GM12878 (cell line): ENCODE data around the gene CCR2. TPM values are rescaled to one million over a fixed set of nuclear protein-coding genes. Genes with fewer than 3 reads are reported as not detected.

Experiments used
- ATAC-seq: fragments of 200-7000 bp; cut with Tn5 transposase; 3 replicates; pipeline ENCODE4 v1.9.1; 2020; ENCODE audit warnings: mild to moderate bottlenecking, moderate library complexity
- BruUV-seq: library from RNA; stranded (reverse); fragments of 400-500 nt; replicated peaks from 2 replicates; lab custom pipeline; 2021; lab: Mats Ljungman, UMichigan
- CTCF ChIA-PET: fragments of 300-600 bp; sonication (Branson Sonifier 250); formaldehyde crosslinking; extraction: SDS; loops from one replicate; lab custom pipeline; 2021; ENCODE audit warnings: inconsistent platforms; lab: Yijun Ruan, JAX
- POLR2A ChIA-PET: fragments of 350-600 bp; formaldehyde crosslinking; extraction: SDS; loops from one replicate; lab custom pipeline; 2021; ENCODE audit warnings: inconsistent platforms; lab: Charles Lee
- RAD21 ChIA-PET: fragments of 300-600 bp; sonication (Branson Sonifier 250); formaldehyde crosslinking; loops from one replicate; lab custom pipeline; 2023; ENCODE audit warnings: antibody characterized with exemption; ENCODE audit not compliant: unreplicated experiment; lab: Charles Lee
- SMC1A ChIA-PET: fragments of 300-600 bp; sonication (Branson Sonifier 250); formaldehyde crosslinking; loops from one replicate; lab custom pipeline; 2023; ENCODE audit not compliant: unreplicated experiment, uncharacterized antibody; lab: Charles Lee
- DNase-seq: peaks from one replicate; pipeline ENCODE4 v3.0.0-alpha.2; 2011; ENCODE audit warnings: low read depth, low spot score
- FAIRE-seq: peaks from 3 replicates; lab custom pipeline; 2011; peaks lifted over from hg19 to GRCh38; lab: Jason Lieb, UNC
- H2AFZ ChIP-seq: 2 replicates; pipeline ENCODE4 v1.6.0; 2011; ENCODE audit warnings: low read depth, low read length, control low read depth; ENCODE audit not compliant: control insufficient read depth
- H3K27ac ChIP-seq: 2 replicates; pipeline ENCODE4 v1.5.1; 2011; ENCODE audit warnings: control low read depth; ENCODE audit not compliant: control insufficient read depth, insufficient read depth
- H3K27me3 ChIP-seq, 2 experiments: replicated peaks in 1 of 2; 2 replicates each; pipeline versions ENCODE4 v1.6.0 to v1.6.1; 2011; ENCODE audit warnings: low read length in 1 of 2; ENCODE audit not compliant: control insufficient read depth in 2 of 2, insufficient read depth in 2 of 2
- H3K36me3 ChIP-seq, 2 experiments: 2 replicates each; pipeline ENCODE4 v1.5.1; 2011; ENCODE audit warnings: low read length in 1 of 2; ENCODE audit not compliant: control insufficient read depth in 2 of 2, insufficient read depth in 2 of 2
- H3K4me1 ChIP-seq: 2 replicates; pipeline ENCODE4 v1.6.1; 2011; ENCODE audit warnings: mild to moderate bottlenecking, low read length, moderate library complexity, mixed read lengths; ENCODE audit not compliant: control insufficient read depth, insufficient read depth
- H3K4me2 ChIP-seq: 2 replicates; pipeline ENCODE4 v1.6.0; 2011; ENCODE audit warnings: control low read depth; ENCODE audit not compliant: control insufficient read depth, insufficient read depth
- H3K4me3 ChIP-seq: fragments of 200-600 bp; sonication (generic); 2 replicates; pipeline ENCODE4 v1.5.1; 2016
- H3K79me2 ChIP-seq: 2 replicates; pipeline ENCODE4 v1.6.0; 2011; ENCODE audit warnings: low read length; ENCODE audit not compliant: control insufficient read depth, insufficient read depth
- H3K9ac ChIP-seq: 2 replicates; pipeline ENCODE4 v1.8.0; 2011; ENCODE audit warnings: low read length, control low read depth, mixed read lengths; ENCODE audit not compliant: control insufficient read depth, insufficient read depth
- H3K9me3 ChIP-seq: replicated peaks from 3 replicates; pipeline ENCODE4 v1.5.1; 2011; ENCODE audit warnings: mild to moderate bottlenecking, low read length; ENCODE audit not compliant: control insufficient read depth, insufficient read depth
- H4K20me1 ChIP-seq: 2 replicates; pipeline ENCODE4 v1.6.0; 2011; ENCODE audit not compliant: control insufficient read depth, insufficient read depth
- ATF7 ChIP-seq: fragments of 450-650 bp; IDR thresholded peaks from 2 replicates; pipeline ENCODE4 v1.6.1; 2016; ENCODE audit warnings: low read depth, mild to moderate bottlenecking
- BCLAF1 ChIP-seq: fragments of 450-650 bp; IDR thresholded peaks from 2 replicates; pipeline ENCODE4 v1.6.1; 2017; ENCODE audit warnings: antibody characterized with exemption, mild to moderate bottlenecking, moderate library complexity
- EP300 ChIP-seq, 2 experiments: fragments of 150-350 bp in 1 of 2; IDR thresholded peaks; 2 replicates each; pipeline ENCODE4 v1.6.1; 2011 to 2012; ENCODE audit warnings: low read depth in 2 of 2, low read length in 2 of 2, borderline replicate concordance in 1 of 2, improper control_type of control experiment in 1 of 2, inconsistent platforms in 1 of 2; ENCODE audit not compliant: control insufficient read depth in 1 of 2
- IRF5 ChIP-seq: fragments of 450-650 bp; IDR thresholded peaks from 2 replicates; pipeline ENCODE4 v1.6.1; 2017; ENCODE audit warnings: borderline replicate concordance
- SKIL ChIP-seq: fragments of 450-650 bp; IDR thresholded peaks from 2 replicates; pipeline ENCODE4 v1.6.1; 2017; ENCODE audit warnings: mild to moderate bottlenecking, low read depth, inconsistent platforms; ENCODE audit not compliant: poor library complexity, severe bottlenecking
- SP1 ChIP-seq: IDR thresholded peaks from one replicate; pipeline ENCODE4 v1.6.1; 2011; ENCODE audit warnings: low read depth, low read length
- SUZ12 ChIP-seq: fragments of 200-600 bp; sonication (generic); IDR thresholded peaks from one replicate; pipeline ENCODE4 v1.6.1; 2018; ENCODE audit warnings: antibody characterized with exemption, mild to moderate bottlenecking; ENCODE audit not compliant: unreplicated experiment
- ZNF687 ChIP-seq: fragments of 450-650 bp; IDR thresholded peaks from 2 replicates; pipeline ENCODE4 v1.6.1; 2017; ENCODE audit warnings: mild to moderate bottlenecking, moderate library complexity
- ZZZ3 ChIP-seq: IDR thresholded peaks from 2 replicates; pipeline ENCODE4 v1.6.1; 2011; ENCODE audit warnings: low read depth; ENCODE audit not compliant: control insufficient read depth, insufficient read length
- WGBS: methylation state at CpG from one replicate; pipeline ENCODE4 v1.1.6; 2016; ENCODE audit warnings: low lambda C conversion rate; ENCODE audit not compliant: insufficient replicate concordance, insufficient coverage; ENCODE audit errors: missing lambda C conversion rate; 5-methylcytosine and 5-hydroxymethylcytosine counted together
- in situ Hi-C: fragments of 300-500 bp; cut with MboI; formaldehyde crosslinking; loops from 9 replicates; pipeline ENCODE4 v1.14.3; 2018; ENCODE audit warnings: mixed read lengths
- intact Hi-C: fragments of 100-400 bp; cut with micrococcal nuclease; formaldehyde crosslinking; loops from one replicate; pipeline ENCODE4 v1.14.2; 2022; ENCODE audit not compliant: unreplicated experiment
- polyA plus RNA-seq, 11 experiments: library from polyadenylated mRNA; depleted of rRNA in 4 of 11; unstranded in 6 of 11; stranded (reverse) in 5 of 11; fragments of >200 nt; fragmentation: Nextera tagmentation in 4 of 11; fragmentation: Illumina TruSeq in 1 of 11; extraction: Ambion mirVana in 4 of 11; extraction: Trizol in 1 of 11; gene quantifications; 1 replicate in 1 of 11; 2 replicates in 10 of 11; pipeline versions ENCODE4 v1.2.1 to v1.2.3, GENCODE V29; 2011 to 2016; ENCODE audit warnings: inconsistent platforms in 2 of 11, missing spikeins in 2 of 11, low read depth in 1 of 11
- total RNA-seq, 4 experiments: library from RNA; depleted of rRNA in 3 of 4; stranded (reverse); fragments of >200 nt in 3 of 4; fragmentation: Illumina TruSeq in 1 of 4; extraction: Trizol in 1 of 4; gene quantifications; 2 replicates each; pipeline versions ENCODE4 v1.2.1 to v1.2.3, GENCODE V29; 2013 to 2021

The CCR2 gene
- total and polyA plus RNA-seq, 10 of the 15 experiments (the other 5 are each of a cell fraction or from before 2014, with no cell fraction given), result 1.9 to 4.7 (median 3.5) TPM; not detected in 1

GRCh38 chr3:46399098-46399497 is 45.2 kb downstream of the CCR2 start (continued):
- TF ChIP-seq ZNF687, result no peak
- TF ChIP-seq IRF5, result no peak
- no peak for TF ChIP-seq SUZ12

GRCh38 chr3:46399557-46399956 is 45.6 kb downstream of the CCR2 start:
- Histone ChIP-seq H3K36me3 (no peaks in the 10 kb centered on the region), H3K4me2 (no peak overlapping the region), H4K20me1 (no peaks in the 10 kb centered on the region), H3K79me2 (no peaks in the 10 kb centered on the region), H3K27ac (no peak overlapping the region), H3K27me3 (no peaks in the 10 kb centered on the region), H2AFZ (no peak overlapping the region), H3K9me3 (no peaks in the 10 kb centered on the region; the same call in 1 of the 3 replicates), H3K4me1 (peaks cover 11% of the 10 kb centered on the region), H3K9ac (no peak overlapping the region), H3K4me3 (no peak overlapping the region)
- FAIRE-seq (no peak), ATAC-seq (no peak), DNase-seq (no peak)
- ChIA-PET POLR2A (interaction anchor here (0.6 kb wide), 1 partner anchor 826 kb away, joined by 3 read pairs; no protein-coding TSS in a partner anchor), RAD21 (interaction anchor here (1.3 kb wide), 1 partner anchor 22 kb away, joined by 9 read pairs; no protein-coding TSS in a partner anchor), SMC1A (interaction anchor here (1.2 kb wide), 2 partner anchors 19 to 45 kb away, joined by 3 read pairs; no protein-coding TSS in a partner anchor), CTCF (interaction anchor here (1.0 to 1.3 kb wide), 3 partner anchors 25 to 89 kb away, joined by 4 to 7 read pairs (median 4); no protein-coding TSS in a partner anchor)
- no TSS peak for BruUV-seq
- intact Hi-C loops, result no loop called here
- in situ Hi-C loops, result no loop called here
- WGBS, result 37% methylated on average over 2 of the region's 2 CpGs
- no peak for TF ChIP-seq SKIL
- no peak for TF ChIP-seq ATF7
- TF ChIP-seq SP1, result no peak
- TF ChIP-seq ZZZ3, result no peak
- no peak for TF ChIP-seq EP300 (IDR thresholded peaks at IDR 0.05; ENCODE audit: borderline replicate concordance in 1 of 2, control insufficient read depth in 1 of 2, low read depth in 2 of 2, low read length in 2 of 2)
- no peak for TF ChIP-seq BCLAF1
